Measurements from ENCODE around the gene PRPS2. TPM values are rescaled to one million over a fixed set of nuclear protein-coding genes. Genes with fewer than 3 reads are reported as not detected.
A peak's percentile ranks its signal among the peaks of the same experiment; 100 is the strongest.

The PRPS2 gene
- total RNA-seq, 1 donor from 2014 or later, result 25.5 TPM

DNA sequence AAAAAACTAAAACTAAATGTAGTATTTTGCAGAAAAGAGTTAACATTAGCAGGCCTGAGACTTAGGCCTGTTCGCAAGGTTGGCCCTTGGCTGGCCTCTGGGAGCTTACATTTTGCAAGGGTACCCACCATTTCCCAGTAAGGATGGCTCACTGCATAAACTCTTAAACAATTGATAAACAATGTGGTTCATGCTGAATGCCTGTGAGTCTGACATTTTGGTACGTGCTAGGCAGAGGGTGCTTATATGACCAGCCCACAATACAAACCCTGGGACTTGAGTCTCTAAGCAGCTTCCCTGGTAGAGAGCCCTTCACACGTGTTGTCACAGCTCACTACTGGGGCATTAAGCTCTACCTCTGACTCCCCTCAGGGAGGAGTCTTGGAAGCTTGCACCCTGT, 7.4 kb downstream of the PRPS2 start:
- TF ChIP-seq, protein P1, sequence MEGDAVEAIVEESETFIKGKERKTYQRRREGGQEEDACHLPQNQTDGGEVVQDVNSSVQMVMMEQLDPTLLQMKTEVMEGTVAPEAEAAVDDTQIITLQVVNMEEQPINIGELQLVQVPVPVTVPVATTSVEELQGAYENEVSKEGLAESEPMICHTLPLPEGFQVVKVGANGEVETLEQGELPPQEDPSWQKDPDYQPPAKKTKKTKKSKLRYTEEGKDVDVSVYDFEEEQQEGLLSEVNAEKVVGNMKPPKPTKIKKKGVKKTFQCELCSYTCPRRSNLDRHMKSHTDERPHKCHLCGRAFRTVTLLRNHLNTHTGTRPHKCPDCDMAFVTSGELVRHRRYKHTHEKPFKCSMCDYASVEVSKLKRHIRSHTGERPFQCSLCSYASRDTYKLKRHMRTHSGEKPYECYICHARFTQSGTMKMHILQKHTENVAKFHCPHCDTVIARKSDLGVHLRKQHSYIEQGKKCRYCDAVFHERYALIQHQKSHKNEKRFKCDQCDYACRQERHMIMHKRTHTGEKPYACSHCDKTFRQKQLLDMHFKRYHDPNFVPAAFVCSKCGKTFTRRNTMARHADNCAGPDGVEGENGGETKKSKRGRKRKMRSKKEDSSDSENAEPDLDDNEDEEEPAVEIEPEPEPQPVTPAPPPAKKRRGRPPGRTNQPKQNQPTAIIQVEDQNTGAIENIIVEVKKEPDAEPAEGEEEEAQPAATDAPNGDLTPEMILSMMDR (IDR thresholded peaks at IDR 0.05), result no peak
- no peaks in the 10 kb centered on the region for H3K27me3 ChIP-seq
- H3K36me3 ChIP-seq, result no peaks in the 10 kb centered on the region
- intact Hi-C loops (cut with DNase I), result no loop called here
- H3K4me1 ChIP-seq, result no peaks in the 10 kb centered on the region
- ATAC-seq, result no peak
- no peak overlapping the region for H3K27ac ChIP-seq
- no peak for DNase-seq
- H3K4me3 ChIP-seq, result no peak overlapping the region
- no peaks in the 10 kb centered on the region for H3K9me3 ChIP-seq

GRCh38 chrX:12799118-12799517, 7.9 kb downstream of the PRPS2 start:
- TF ChIP-seq, protein P1 (IDR thresholded peaks at IDR 0.05), result no peak
- H3K4me3 ChIP-seq, result no peak overlapping the region
- no peak overlapping the region for H3K27ac ChIP-seq
- no peak for ATAC-seq
- no peak for DNase-seq
- no peaks in the 10 kb centered on the region for H3K27me3 ChIP-seq
- H3K36me3 ChIP-seq, result no peaks in the 10 kb centered on the region
- no peaks in the 10 kb centered on the region for H3K9me3 ChIP-seq
- no peaks in the 10 kb centered on the region for H3K4me1 ChIP-seq
- intact Hi-C loops (cut with DNase I), result no loop called here

DNA sequence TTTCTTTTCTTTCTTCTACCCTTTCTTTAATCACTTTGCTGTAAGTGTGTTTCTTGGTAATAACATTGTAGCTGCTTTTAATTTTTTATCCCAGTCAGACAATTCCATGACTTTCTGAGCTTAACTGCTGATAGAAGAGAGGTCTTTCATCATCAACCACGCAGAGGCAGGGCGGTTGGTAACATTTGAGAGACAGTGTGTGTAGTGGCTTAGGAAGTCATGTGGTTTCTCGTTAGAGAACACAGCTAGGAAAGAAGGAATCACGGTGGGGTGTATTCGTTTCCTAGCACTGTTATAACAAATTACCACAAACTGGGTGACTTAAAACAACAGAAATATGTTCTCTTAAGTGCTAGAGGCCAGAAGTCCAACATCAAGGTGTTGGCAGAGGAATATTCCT, 11.5 kb downstream of the PRPS2 start:
- Histone ChIP-seq H3K27me3 (no peaks in the 10 kb centered on the region), H3K4me3 (no peak overlapping the region), H3K36me3 (no peaks in the 10 kb centered on the region), H3K4me1 (no peaks in the 10 kb centered on the region), H3K27ac (no peak overlapping the region), H3K9me3 (no peaks in the 10 kb centered on the region)
- TF ChIP-seq, protein P1 (IDR thresholded peaks at IDR 0.05), result no peak
- ATAC-seq (peak; percentile 37), DNase-seq (no peak)
- intact Hi-C loops (cut with DNase I), result no loop called here

- no peaks in the 10 kb centered on the region for H3K27me3 ChIP-seq
- H3K27ac ChIP-seq, result no peak overlapping the region
- H3K4me3 ChIP-seq, result no peak overlapping the region
- ATAC-seq, result no peak
- no peaks in the 10 kb centered on the region for H3K9me3 ChIP-seq
- TF ChIP-seq, protein P1 (IDR thresholded peaks at IDR 0.05), result no peak
- no peaks in the 10 kb centered on the region for H3K4me1 ChIP-seq
- H3K36me3 ChIP-seq, result no peaks in the 10 kb centered on the region
- no peak for DNase-seq
- intact Hi-C loops (cut with DNase I), result no loop called here
These were observed 13.4 kb downstream of the PRPS2 start for GRCh38 chrX:12804655-12805054.

DNA sequence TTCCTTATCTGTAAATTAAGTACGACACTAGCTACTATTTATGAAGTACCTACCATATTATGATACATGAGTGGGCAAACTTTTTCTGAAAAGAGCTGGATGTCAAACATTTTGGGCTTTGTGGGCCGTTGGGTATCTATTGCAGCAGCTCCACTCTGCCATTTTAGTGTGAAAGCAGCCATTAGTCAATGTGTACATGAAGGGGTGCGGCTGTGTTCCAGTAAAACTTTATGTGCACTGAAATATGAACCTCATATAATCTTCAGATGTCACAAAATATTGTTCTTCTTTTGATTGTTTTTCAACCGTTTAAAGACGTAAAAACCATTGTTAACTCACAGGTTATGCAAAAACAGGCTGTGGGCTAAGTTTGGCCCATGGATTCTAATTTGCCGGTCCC, 14.1 kb downstream of the PRPS2 start:
- no peak for ATAC-seq
- H3K4me3 ChIP-seq, result no peak overlapping the region
- TF ChIP-seq, protein P1 (IDR thresholded peaks at IDR 0.05), result no peak
- no peaks in the 10 kb centered on the region for H3K9me3 ChIP-seq
- no peak overlapping the region for H3K27ac ChIP-seq
- H3K4me1 ChIP-seq, result no peaks in the 10 kb centered on the region
- no peaks in the 10 kb centered on the region for H3K27me3 ChIP-seq
- intact Hi-C loops (cut with DNase I), result no loop called here
- H3K36me3 ChIP-seq, result no peaks in the 10 kb centered on the region
- no peak for DNase-seq

DNA sequence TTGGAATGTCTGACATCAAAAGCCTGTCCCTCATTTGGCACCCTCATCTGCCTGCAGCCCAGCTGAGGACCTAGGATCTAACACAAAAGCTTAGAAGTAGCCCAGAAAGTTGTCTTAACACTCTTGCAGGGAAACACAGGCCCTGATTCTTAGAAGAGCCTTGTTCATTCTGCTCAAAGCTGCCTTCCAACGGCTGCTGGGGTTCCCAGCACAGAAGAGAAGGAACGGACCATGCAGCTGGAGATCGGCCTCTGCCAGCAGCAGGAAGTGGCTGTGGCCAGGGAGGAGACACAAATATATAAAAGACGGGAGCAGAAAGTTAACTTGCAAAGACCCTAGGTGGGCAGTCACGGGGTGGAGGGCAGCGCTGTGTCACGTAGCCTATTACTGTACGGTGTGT, 20.4 kb downstream of the PRPS2 start:
- H3K4me3 ChIP-seq, result no peak overlapping the region
- no peak overlapping the region for H3K27ac ChIP-seq
- ATAC-seq (no peak), DNase-seq (no peak)
- no peaks in the 10 kb centered on the region for H3K27me3 ChIP-seq
- TF ChIP-seq, protein P1 (IDR thresholded peaks at IDR 0.05), result no peak
- intact Hi-C loops (cut with DNase I), result loop anchor here (10.0 kb wide), 1 partner anchor 83 kb away; no protein-coding TSS in a partner anchor
- H3K4me1 ChIP-seq, result no peaks in the 10 kb centered on the region
- H3K9me3 ChIP-seq, result no peaks in the 10 kb centered on the region
- no peaks in the 10 kb centered on the region for H3K36me3 ChIP-seq
